H1 (cell line): ENCODE results near the gene SCGB1A1.

ENCODE experiments used
- CHD1 ChIP-seq: IDR thresholded peaks from 2 replicates; pipeline ENCODE4 v1.6.1; 2012; ENCODE audit warnings: low read depth, low read length, improper control_type of control experiment
- CTCF ChIP-seq, 3 experiments: IDR thresholded peaks; 1 replicate in 2 of 3; 2 replicates in 1 of 3; pipeline versions ENCODE4 v1.5.1 to v1.6.1; 2011; ENCODE audit warnings: low read length in 3 of 3, mild to moderate bottlenecking in 3 of 3, inconsistent platforms in 2 of 3, low read depth in 1 of 3, moderate library complexity in 1 of 3; ENCODE audit not compliant: insufficient read depth in 1 of 3; ENCODE audit errors: control extremely low read depth in 1 of 3
- MAFK ChIP-seq: IDR thresholded peaks from 2 replicates; pipeline ENCODE4 v1.6.1; 2012; ENCODE audit warnings: low read depth, mild to moderate bottlenecking, improper control_type of control experiment, low read length
- MAX ChIP-seq: IDR thresholded peaks from 2 replicates; pipeline ENCODE4 v1.6.1; 2012; ENCODE audit warnings: inconsistent platforms
- POLR2AphosphoS5 ChIP-seq: IDR thresholded peaks from 2 replicates; pipeline ENCODE4 v1.6.1; 2011; ENCODE audit warnings: low read depth, low read length
- POU5F1 ChIP-seq: IDR thresholded peaks from 2 replicates; pipeline ENCODE4 v1.6.1; 2011; ENCODE audit warnings: low read depth, mild to moderate bottlenecking, low read length, moderate library complexity
- RAD21 ChIP-seq, 2 experiments: IDR thresholded peaks in 1 of 2; conservative IDR thresholded peaks in 1 of 2; 2 replicates each; pipeline ENCODE4 v1.6.1; 2011; ENCODE audit warnings: low read depth in 2 of 2, low read length in 2 of 2, improper control_type of control experiment in 1 of 2, inconsistent platforms in 1 of 2, mild to moderate bottlenecking in 1 of 2, moderate library complexity in 1 of 2
- SIN3A ChIP-seq, 2 experiments: IDR thresholded peaks in 1 of 2; conservative IDR thresholded peaks in 1 of 2; 2 replicates each; pipeline ENCODE4 v1.6.1; 2011 to 2012; ENCODE audit warnings: low read length in 2 of 2, improper control_type of control experiment in 1 of 2, low read depth in 1 of 2, mild to moderate bottlenecking in 1 of 2
- SUZ12 ChIP-seq: fragments of 200-600 bp; sonication (generic); IDR thresholded peaks from 2 replicates; pipeline ENCODE4 v1.6.1; 2012; ENCODE audit warnings: mild to moderate bottlenecking, inconsistent platforms, low read length, moderate library complexity, mixed read lengths

- TF ChIP-seq CTCF (IDR thresholded peaks at IDR 0.05; ENCODE audit: control extremely low read depth in 1 of 3, insufficient read depth in 1 of 3, low read depth in 1 of 3, low read length in 3 of 3) (no peak), RAD21 (IDR thresholded peaks at IDR 0.05 in 1 of 2, conservative IDR thresholded peaks at IDR 0.05 in 1 of 2; ENCODE audit: low read depth in 2 of 2, low read length in 2 of 2) (no peak), CHD1 (no peak), SIN3A (conservative IDR thresholded peaks at IDR 0.05 in 1 of 2, IDR thresholded peaks at IDR 0.05 in 1 of 2; ENCODE audit: low read depth in 1 of 2, low read length in 2 of 2) (no peak), MAX (no peak), SUZ12 (no peak), POLR2AphosphoS5 (no peak), POU5F1 (no peak), MAFK (no peak)
These were observed 26.0 kb downstream of the SCGB1A1 start for GRCh38 chr11:62444835-62445234.
